ENCODE measurements around the gene KIR2DL3.
"Not testable (repeated sequence)": the region's sequence is repeated elsewhere in the genome, so short reads cannot be mapped to it uniquely, and the experiment has no call there.

The KIR2DL3 gene

DNA sequence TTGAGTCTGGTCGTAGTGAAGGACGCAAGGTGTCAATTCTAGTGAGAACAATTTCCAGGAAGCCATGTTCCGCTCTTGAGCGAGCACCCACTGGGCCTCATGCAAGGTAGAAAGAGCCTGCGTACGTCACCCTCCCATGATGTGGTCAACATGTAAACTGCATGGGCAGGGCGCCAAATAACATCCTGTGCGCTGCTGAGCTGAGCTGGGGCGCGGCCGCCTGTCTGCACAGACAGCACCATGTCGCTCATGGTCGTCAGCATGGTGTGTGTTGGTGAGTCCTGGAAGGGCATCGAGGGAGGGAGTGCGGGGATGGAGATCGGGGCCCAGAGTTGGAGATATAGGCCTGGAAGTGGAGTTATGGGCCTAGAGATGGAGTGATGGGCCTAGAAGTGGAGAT lies at the start of gene KIR2DL3:
TSS of gene KIR2DL3 (plus strand) at position 208 of the 400 bp plus-strand sequence. CDS start at position 241, 33 bp downstream.
- not testable (repeated sequence) for DNase-seq

- no peak for DNase-seq
Observed at GRCh38 chr19:54691582-54692297, 46.6 kb upstream of the KIR2DL3 start.

- DNase-seq = no peak
Observed at GRCh38 chr19:54692298-54692615, 46.1 kb upstream of the KIR2DL3 start.

GRCh38 chr19:54694648-54695047 lies 43.7 kb upstream of the KIR2DL3 start:
- DNase-seq = no peak

- no peak for DNase-seq
Observed at GRCh38 chr19:54696117-54696548, 42.2 kb upstream of the KIR2DL3 start.

DNA sequence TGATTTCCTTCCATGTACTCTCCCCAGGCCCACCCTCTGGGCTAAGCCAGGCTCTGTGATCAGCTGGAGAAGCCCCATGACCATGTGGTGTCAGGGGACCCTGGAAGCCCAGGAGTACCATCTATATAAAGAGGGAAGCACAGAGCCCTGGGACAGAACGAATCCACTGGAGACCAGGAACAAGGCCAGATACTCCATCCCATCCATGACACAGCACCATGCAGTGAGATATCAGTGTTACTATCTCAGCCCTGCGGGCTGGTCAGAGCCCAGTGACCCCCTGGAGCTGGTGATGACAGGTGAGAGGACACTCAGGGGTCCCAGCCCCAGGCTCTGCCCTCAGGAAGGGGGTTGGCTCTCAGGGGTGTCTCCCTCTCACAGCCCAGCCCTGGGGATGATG lies 41.5 kb upstream of the KIR2DL3 start:
- DNase-seq = no peak

- not testable (repeated sequence) for DNase-seq
Observed at GRCh38 chr19:54697716-54698115, 40.6 kb upstream of the KIR2DL3 start.

DNA sequence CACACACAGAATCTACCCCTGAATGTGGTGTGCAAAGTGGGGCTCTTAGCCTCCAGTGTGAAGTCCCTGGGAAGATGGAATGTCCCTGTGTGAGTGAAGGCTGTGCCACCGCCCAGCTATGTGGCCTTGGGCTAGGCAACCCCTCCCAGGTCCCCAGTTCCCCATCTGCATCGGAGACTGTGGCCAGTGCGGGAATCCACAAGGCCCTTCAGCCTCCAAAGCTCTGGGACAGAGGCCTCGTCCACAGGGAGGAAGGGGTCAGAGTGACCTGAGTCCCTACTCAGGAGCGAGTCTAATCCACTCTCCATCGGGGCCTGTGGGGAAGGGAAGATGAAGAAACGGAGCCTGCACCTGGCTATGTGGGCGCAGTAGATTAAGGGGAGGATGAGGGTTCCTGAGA lies 33.4 kb upstream of the KIR2DL3 start:
- no peak for DNase-seq

DNA sequence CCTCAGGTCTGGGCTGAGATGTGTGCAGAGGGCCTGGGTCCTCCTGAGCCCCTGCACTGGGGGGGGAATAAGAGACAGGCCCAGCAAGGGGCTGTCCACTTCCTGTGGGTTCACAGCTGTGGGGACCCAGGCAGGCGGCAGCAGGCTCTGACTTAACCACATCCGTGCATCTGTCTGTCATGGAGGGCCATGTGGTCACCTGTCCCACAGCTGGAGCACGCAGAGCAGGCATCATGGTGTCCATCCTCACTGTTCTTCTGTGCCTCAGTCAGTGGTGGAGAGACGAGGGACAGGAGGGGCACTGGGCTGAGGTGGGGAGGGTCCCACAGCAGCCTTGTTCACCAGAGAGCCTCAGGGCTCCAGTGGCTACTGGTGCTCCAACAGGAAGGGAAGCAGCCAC lies 30.4 kb upstream of the KIR2DL3 start:
- no peak for DNase-seq

- no peak for DNase-seq
Observed at GRCh38 chr19:54708781-54709180, 29.5 kb upstream of the KIR2DL3 start.

DNA sequence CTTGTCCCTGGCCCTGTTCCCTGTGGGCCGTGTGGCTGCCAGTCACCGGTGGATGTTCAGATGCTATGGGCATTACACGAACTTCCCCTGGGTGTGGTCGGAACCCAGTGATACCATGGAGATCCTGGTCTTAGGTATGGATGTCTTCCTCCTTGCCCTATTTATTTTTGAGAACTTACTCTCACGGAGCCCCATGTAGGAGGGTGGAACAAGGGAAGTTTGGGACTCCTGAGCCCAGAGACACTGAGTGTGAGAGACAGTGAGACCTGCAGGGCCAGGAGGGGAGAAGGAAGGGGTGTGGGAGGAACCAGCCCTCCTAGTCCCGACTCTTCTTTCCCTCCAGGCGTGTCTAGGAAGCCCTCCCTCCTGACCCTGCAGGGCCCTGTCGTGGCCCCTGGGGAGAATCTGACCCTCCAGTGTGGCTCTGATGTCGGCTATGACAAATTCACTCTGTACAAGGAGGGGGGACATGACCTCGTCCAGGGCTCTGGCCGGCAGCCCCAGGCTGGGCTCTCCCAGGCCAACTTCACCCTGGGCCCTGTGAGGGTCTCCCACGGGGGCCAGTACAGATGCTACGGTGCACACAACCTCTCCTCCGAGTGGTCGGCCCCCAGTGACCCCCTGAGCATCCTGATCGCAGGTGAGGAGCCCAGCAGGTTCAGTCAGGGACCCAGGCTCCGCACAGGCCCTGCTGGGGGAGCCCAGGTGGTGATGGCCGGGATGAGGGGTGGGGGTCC lies 28.9 kb upstream of the KIR2DL3 start:
- DNase-seq = no peak

DNA sequence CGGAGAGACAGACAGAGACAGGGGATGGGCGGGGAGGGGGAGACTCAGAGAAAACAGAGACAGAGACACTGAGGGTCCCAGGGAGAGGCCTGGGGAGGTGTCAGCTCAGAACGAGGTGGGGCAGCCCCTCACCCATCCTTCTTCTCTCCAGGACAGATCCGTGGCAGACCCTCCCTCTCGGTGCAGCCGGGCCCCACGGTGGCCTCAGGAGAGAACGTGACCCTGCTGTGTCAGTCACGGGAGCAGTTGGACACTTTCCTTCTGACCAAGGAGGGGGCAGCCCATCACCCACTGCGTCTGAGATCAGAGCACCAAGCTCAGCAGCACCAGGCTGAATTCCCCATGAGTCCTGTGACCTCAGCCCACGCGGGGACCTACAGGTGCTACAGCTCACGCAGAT lies 28.4 kb upstream of the KIR2DL3 start:
- not testable (repeated sequence) for DNase-seq

DNA sequence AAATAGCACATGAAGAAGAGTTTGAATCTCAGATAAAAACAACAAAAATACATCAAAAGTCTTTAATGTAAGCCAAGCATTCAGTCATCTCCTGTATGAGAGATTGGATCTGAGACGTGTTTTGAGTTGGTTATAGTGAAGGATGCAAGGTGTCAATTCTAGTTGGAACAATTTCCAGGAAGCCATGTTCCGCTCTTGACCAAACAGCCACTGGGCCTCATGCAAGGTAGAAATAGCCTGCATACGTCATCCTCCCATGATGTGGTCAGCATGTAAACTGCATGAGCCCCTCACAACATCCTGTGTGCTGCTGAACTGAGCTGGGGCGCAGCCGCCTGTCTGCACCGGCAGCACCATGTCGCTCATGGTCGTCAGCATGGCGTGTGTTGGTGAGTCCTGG lies 14.2 kb upstream of the KIR2DL3 start, which contains the start of gene KIR3DL3:
TSS of gene KIR3DL3 (plus strand) at position 301 of the 400 bp plus-strand sequence. CDS start at position 356, 55 bp downstream.
- DNase-seq = no peak

DNA sequence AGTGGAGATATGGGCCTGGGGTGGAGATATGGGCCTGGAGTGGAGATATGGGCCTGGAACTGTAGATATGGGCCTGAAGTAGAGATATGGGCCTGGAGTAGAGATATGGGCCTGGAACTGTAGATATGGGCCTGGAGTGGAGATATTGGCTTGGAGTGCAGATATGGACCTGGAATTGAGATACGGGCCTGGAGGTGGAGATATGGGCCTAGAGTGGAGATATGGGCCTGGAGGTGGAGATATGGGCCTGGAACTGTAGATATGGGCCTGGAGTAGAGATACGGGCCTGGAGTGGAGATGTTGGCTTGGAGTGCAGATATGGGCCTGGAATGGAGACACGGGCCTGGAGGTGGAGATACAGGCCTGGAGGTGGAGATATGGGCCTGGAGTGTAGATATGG lies 13.7 kb upstream of the KIR2DL3 start:
- DNase-seq = no peak

DNA sequence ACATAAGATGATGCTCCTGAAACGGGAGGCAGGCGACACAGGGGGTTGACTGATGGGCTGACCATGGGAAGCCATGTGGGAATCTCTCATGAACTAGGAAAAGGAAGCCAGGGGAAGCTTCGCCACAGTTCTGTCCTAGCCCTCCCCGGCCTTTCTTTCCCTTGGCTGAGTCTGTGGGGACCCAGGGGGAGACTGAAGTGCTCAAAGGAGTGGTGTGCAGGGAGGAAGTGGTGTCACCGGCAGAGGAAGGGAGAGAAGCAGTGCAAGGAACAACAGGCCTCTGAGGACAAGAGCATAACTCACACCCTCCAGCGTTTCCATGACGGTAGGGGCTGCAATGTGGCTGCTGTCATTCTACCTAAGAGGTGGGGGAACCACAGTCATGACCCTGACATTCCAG lies 13.0 kb upstream of the KIR2DL3 start:
- no peak for DNase-seq

DNA sequence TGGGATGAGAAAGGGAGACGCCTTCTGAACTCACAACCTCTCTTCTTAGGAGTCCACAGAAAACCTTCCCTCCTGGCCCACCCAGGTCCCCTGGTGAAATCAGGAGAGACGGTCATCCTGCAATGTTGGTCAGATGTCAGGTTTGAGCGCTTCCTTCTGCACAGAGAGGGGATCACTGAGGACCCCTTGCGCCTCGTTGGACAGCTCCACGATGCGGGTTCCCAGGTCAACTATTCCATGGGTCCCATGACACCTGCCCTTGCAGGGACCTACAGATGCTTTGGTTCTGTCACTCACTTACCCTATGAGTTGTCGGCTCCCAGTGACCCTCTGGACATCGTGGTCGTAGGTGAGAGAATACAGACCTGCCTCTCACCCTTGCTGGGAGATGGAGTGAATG lies 10.8 kb upstream of the KIR2DL3 start:
- DNase-seq = no peak

GRCh38 chr19:54728167-54728566 lies 10.1 kb upstream of the KIR2DL3 start:
- no peak for DNase-seq

- DNase-seq = no peak
Observed at GRCh38 chr19:54729416-54730188, 8.7 kb upstream of the KIR2DL3 start.

DNA sequence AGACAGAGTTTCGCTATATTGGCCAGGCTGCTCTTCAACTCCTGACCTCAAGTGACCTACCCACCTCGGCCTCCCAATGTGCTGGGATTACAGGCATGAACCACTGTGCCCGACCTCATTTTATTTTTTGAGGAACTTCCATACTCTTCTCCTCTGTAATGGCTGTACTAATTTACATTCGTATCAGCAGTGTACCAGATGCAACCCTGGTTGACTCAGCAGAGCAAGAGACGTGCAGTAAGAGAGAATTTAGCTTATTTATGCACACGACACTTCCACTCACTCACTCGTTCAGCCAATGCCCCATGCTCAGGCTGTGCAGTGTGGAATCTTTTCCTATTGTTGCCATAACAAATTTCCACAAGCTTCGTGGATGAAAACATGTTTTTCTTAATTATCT lies 7.1 kb upstream of the KIR2DL3 start:
- no peak for DNase-seq

GRCh38 chr19:54738715-54739114 lies 402 bp downstream of the KIR2DL3 start:
- DNase-seq = no peak

- no peak for DNase-seq
Observed at GRCh38 chr19:54739587-54740497, 1.5 kb downstream of the KIR2DL3 start.

GRCh38 chr19:54741950-54742349 lies 3.6 kb downstream of the KIR2DL3 start:
- not testable (repeated sequence) for DNase-seq

GRCh38 chr19:54744080-54744479 lies 5.8 kb downstream of the KIR2DL3 start:
- DNase-seq = not testable (repeated sequence)

Measured in stimulated activated CD4-positive, alpha-beta T cell treated with anti-CD3 and anti-CD28 coated beads, Interleukin-4, amount 100 ng/mL, for 4 hours (primary cell).